Astrocyte (in vitro differentiated cells and primary cell): Measurements from ENCODE around the gene LEMD2. TPM values are rescaled to one million over a fixed set of nuclear protein-coding genes. Genes with fewer than 3 reads are reported as not detected.

ENCODE experiments used
- DNase-seq: peaks from one replicate; pipeline ENCODE4 v3.0.0-alpha.2; 2010; ENCODE audit warnings: low read depth
- FAIRE-seq: peaks from 2 replicates; lab custom pipeline; 2011; peaks lifted over from hg19 to GRCh38; lab: Jason Lieb, UNC
- H2AFZ ChIP-seq: 2 replicates; pipeline ENCODE4 v1.6.0; 2012; ENCODE audit warnings: low read depth, low read length, inconsistent platforms
- H3K27ac ChIP-seq: 2 replicates; pipeline ENCODE4 v1.5.1; 2011; ENCODE audit warnings: low read depth, low read length, inconsistent platforms
- H3K27me3 ChIP-seq: 2 replicates; pipeline ENCODE4 v1.6.0; 2011; ENCODE audit warnings: low read length, inconsistent platforms; ENCODE audit not compliant: insufficient read depth
- H3K36me3 ChIP-seq: 2 replicates; pipeline ENCODE4 v1.5.1; 2011; ENCODE audit warnings: low read length, inconsistent platforms; ENCODE audit not compliant: insufficient read depth
- H3K4me1 ChIP-seq: 2 replicates; pipeline ENCODE4 v1.5.1; 2011; ENCODE audit warnings: low read length, inconsistent platforms; ENCODE audit not compliant: insufficient read depth
- H3K4me2 ChIP-seq: 2 replicates; pipeline ENCODE4 v1.6.0; 2012; ENCODE audit warnings: low read length, inconsistent platforms
- H3K4me3 ChIP-seq: 2 replicates; pipeline ENCODE4 v1.5.1; 2011; ENCODE audit warnings: low read depth, mild to moderate bottlenecking, low read length, inconsistent platforms; ENCODE audit not compliant: insufficient read depth
- H3K79me2 ChIP-seq: 2 replicates; pipeline ENCODE4 v1.6.0; 2012; ENCODE audit warnings: mild to moderate bottlenecking, low read length, inconsistent platforms; ENCODE audit not compliant: insufficient read depth
- H3K9ac ChIP-seq: 2 replicates; pipeline ENCODE4 v1.6.0; 2012; ENCODE audit warnings: mild to moderate bottlenecking, low read length, inconsistent platforms
- H3K9me3 ChIP-seq: 2 replicates; pipeline ENCODE4 v1.5.1; 2012; ENCODE audit warnings: low read depth, mild to moderate bottlenecking, low read length, inconsistent platforms; ENCODE audit not compliant: insufficient read depth
- H4K20me1 ChIP-seq: 2 replicates; pipeline ENCODE4 v1.6.0; 2012; ENCODE audit warnings: low read length, inconsistent platforms; ENCODE audit not compliant: insufficient read depth
- H3K27ac Mint-ChIP-seq: one replicate; pipeline ENCODE4 v1.8.0; 2021; ENCODE audit warnings: mild to moderate bottlenecking, mixed read lengths; ENCODE audit not compliant: unreplicated experiment
- H3K27me3 Mint-ChIP-seq: one replicate; pipeline ENCODE4 v1.8.0; 2021; ENCODE audit warnings: low read depth, mixed read lengths; ENCODE audit not compliant: unreplicated experiment
- H3K36me3 Mint-ChIP-seq: one replicate; pipeline ENCODE4 v1.8.0; 2021; ENCODE audit warnings: low read depth, mixed read lengths; ENCODE audit not compliant: unreplicated experiment
- H3K4me1 Mint-ChIP-seq: one replicate; pipeline ENCODE4 v1.8.0; 2021; ENCODE audit warnings: low read depth, mixed read lengths; ENCODE audit not compliant: unreplicated experiment
- H3K4me3 Mint-ChIP-seq: one replicate; pipeline ENCODE4 v1.8.0; 2021; ENCODE audit warnings: mild to moderate bottlenecking, moderate library complexity, mixed read lengths; ENCODE audit not compliant: unreplicated experiment
- H3K9me3 Mint-ChIP-seq: one replicate; pipeline ENCODE4 v1.8.0; 2021; ENCODE audit warnings: mild to moderate bottlenecking, mixed read lengths; ENCODE audit not compliant: unreplicated experiment
- EZH2 ChIP-seq: IDR thresholded peaks from 2 replicates; pipeline ENCODE4 v1.6.1; 2012; ENCODE audit warnings: mild to moderate bottlenecking, low read length, inconsistent platforms; ENCODE audit not compliant: insufficient read depth
- total RNA-seq: library from RNA; stranded (reverse); gene quantifications from 2 replicates; pipeline ENCODE4 v1.2.1, GENCODE V29; 2021
- TF ChIP-seq, protein P1 (sequence below): IDR thresholded peaks from 2 replicates; pipeline ENCODE4 v1.5.1; 2011; ENCODE audit warnings: low read depth, mild to moderate bottlenecking, inconsistent platforms, low read length, moderate library complexity; ENCODE audit not compliant: insufficient read depth

Gene LEMD2
- total RNA-seq, 1 donor from 2014 or later: 62.2 TPM

DNA sequence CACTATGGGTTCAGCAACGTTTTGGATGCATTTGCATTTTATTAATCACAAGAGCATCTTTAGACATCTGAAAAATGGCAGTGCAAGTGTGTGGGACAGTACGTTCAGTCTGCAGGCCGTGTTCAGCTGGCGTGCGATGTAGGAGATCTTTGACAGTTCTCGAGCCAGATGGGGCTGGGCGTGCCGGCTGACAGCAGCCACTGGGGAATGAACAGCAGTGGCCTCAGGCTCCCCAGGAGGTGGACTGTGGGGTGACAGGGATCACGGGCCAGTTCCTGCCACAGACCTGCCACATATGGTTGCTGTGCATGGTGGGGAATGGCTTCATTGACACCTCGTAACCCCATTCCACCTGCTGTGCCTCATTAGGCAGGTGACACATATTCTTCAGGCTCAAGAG is 31.3 kb upstream of the LEMD2 start:
- no peaks in the 10 kb centered on the region for H3K36me3 Mint-ChIP-seq
- H3K36me3 ChIP-seq: no peaks in the 10 kb centered on the region
- DNase-seq (no peak), FAIRE-seq (no peak)
- no peak overlapping the region for H3K27ac Mint-ChIP-seq
- H3K4me1 Mint-ChIP-seq: no peaks in the 10 kb centered on the region
- no peak overlapping the region for H3K4me3 ChIP-seq
- H2AFZ ChIP-seq: no peak overlapping the region
- H4K20me1 ChIP-seq: no peaks in the 10 kb centered on the region
- H3K9me3 Mint-ChIP-seq: no peaks in the 10 kb centered on the region
- H3K79me2 ChIP-seq: no peaks in the 10 kb centered on the region
- H3K4me1 ChIP-seq: no peaks in the 10 kb centered on the region
- no peak overlapping the region for H3K4me3 Mint-ChIP-seq
- TF ChIP-seq, protein P1, sequence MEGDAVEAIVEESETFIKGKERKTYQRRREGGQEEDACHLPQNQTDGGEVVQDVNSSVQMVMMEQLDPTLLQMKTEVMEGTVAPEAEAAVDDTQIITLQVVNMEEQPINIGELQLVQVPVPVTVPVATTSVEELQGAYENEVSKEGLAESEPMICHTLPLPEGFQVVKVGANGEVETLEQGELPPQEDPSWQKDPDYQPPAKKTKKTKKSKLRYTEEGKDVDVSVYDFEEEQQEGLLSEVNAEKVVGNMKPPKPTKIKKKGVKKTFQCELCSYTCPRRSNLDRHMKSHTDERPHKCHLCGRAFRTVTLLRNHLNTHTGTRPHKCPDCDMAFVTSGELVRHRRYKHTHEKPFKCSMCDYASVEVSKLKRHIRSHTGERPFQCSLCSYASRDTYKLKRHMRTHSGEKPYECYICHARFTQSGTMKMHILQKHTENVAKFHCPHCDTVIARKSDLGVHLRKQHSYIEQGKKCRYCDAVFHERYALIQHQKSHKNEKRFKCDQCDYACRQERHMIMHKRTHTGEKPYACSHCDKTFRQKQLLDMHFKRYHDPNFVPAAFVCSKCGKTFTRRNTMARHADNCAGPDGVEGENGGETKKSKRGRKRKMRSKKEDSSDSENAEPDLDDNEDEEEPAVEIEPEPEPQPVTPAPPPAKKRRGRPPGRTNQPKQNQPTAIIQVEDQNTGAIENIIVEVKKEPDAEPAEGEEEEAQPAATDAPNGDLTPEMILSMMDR: no peak
- no peak for TF ChIP-seq EZH2
- no peak overlapping the region for H3K9ac ChIP-seq
- no peaks in the 10 kb centered on the region for H3K9me3 ChIP-seq
- no peak overlapping the region for H3K4me2 ChIP-seq
- no peak overlapping the region for H3K27ac ChIP-seq
- peaks cover 6% of the 10 kb centered on the region for H3K27me3 ChIP-seq
- peaks cover 61% of the 10 kb centered on the region for H3K27me3 Mint-ChIP-seq

GRCh38 chr6:33819021-33819420 is 30.1 kb upstream of the LEMD2 start:
- no peaks in the 10 kb centered on the region for H3K4me1 Mint-ChIP-seq
- TF ChIP-seq, protein P1: no peak
- no peak for TF ChIP-seq EZH2
- no peak overlapping the region for H3K4me3 Mint-ChIP-seq
- H3K36me3 ChIP-seq: no peaks in the 10 kb centered on the region
- no peak overlapping the region for H3K4me3 ChIP-seq
- no peak overlapping the region for H3K9ac ChIP-seq
- H3K4me2 ChIP-seq: no peak overlapping the region
- FAIRE-seq: no peak
- no peak overlapping the region for H3K27ac ChIP-seq
- H3K27ac Mint-ChIP-seq: no peak overlapping the region
- H3K27me3 Mint-ChIP-seq: peaks cover 53% of the 10 kb centered on the region
- no peaks in the 10 kb centered on the region for H3K4me1 ChIP-seq
- H3K36me3 Mint-ChIP-seq: no peaks in the 10 kb centered on the region
- H4K20me1 ChIP-seq: no peaks in the 10 kb centered on the region
- peaks cover 11% of the 10 kb centered on the region for H3K27me3 ChIP-seq
- H3K9me3 Mint-ChIP-seq: no peaks in the 10 kb centered on the region
- no peaks in the 10 kb centered on the region for H3K9me3 ChIP-seq
- no peak overlapping the region for H2AFZ ChIP-seq
- H3K79me2 ChIP-seq: no peaks in the 10 kb centered on the region
- DNase-seq: no peak

DNA sequence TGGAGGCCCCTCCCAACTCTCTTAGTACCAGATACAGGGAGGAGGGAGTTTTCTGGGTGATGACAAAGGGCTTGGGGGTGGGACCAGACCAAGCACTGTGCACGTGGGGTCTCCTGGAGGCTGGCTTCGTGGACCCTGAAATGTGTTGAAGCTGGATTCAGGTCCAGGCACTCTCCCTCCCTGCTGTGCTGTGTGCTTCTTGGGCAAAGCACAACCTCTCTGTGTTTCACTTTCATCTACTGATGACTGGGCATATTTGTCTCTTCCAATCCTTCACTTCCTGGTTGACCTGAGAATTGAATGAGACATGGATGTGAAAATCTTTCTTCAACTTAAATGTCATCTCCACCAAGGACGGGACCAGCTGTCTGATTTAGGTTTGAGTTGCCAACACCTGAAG is 29.4 kb upstream of the LEMD2 start:
- Histone ChIP-seq H4K20me1 (no peaks in the 10 kb centered on the region), H3K4me1 (no peaks in the 10 kb centered on the region), H3K27me3 (peaks cover 11% of the 10 kb centered on the region), H3K27ac (no peak overlapping the region), H3K36me3 (no peaks in the 10 kb centered on the region), H3K9ac (no peak overlapping the region), H2AFZ (no peak overlapping the region), H3K79me2 (no peaks in the 10 kb centered on the region), H3K4me3 (no peak overlapping the region), H3K4me2 (no peak overlapping the region), H3K9me3 (no peaks in the 10 kb centered on the region)
- H3K36me3 Mint-ChIP-seq: no peaks in the 10 kb centered on the region
- TF ChIP-seq EZH2: no peak
- TF ChIP-seq, protein P1: no peak
- H3K9me3 Mint-ChIP-seq: no peaks in the 10 kb centered on the region
- H3K27ac Mint-ChIP-seq: no peak overlapping the region
- DNase-seq (no peak), FAIRE-seq (no peak)
- no peaks in the 10 kb centered on the region for H3K4me1 Mint-ChIP-seq
- H3K4me3 Mint-ChIP-seq: no peak overlapping the region
- H3K27me3 Mint-ChIP-seq: peaks cover 52% of the 10 kb centered on the region
